Chondrocyte (in vitro differentiated cells): ENCODE data around the gene OTUD5. TPM values are rescaled to one million over a fixed set of nuclear protein-coding genes. Genes with fewer than 3 reads are reported as not detected.

Experiments used
- DNase-seq: peaks from one replicate; pipeline ENCODE4 v3.0.0; 2021; ENCODE audit warnings: mixed read lengths, low spot score
- H3K27ac Mint-ChIP-seq: one replicate; pipeline ENCODE4 v1.8.0; 2021; ENCODE audit warnings: mild to moderate bottlenecking, moderate library complexity, mixed read lengths; ENCODE audit not compliant: unreplicated experiment
- H3K27me3 Mint-ChIP-seq: 2 replicates; pipeline ENCODE4 v1.8.0; 2021; ENCODE audit warnings: low read depth, mixed read lengths
- H3K36me3 Mint-ChIP-seq: 2 replicates; pipeline ENCODE4 v1.8.0; 2021; ENCODE audit warnings: low read depth, mixed read lengths
- H3K4me1 Mint-ChIP-seq: 2 replicates; pipeline ENCODE4 v1.8.0; 2021; ENCODE audit warnings: low read depth, mild to moderate bottlenecking, mixed read lengths
- H3K4me3 Mint-ChIP-seq: one replicate; pipeline ENCODE4 v1.8.0; 2021; ENCODE audit warnings: mild to moderate bottlenecking, moderate library complexity, mixed read lengths; ENCODE audit not compliant: unreplicated experiment
- H3K9me3 Mint-ChIP-seq: 2 replicates; pipeline ENCODE4 v1.8.0; 2021; ENCODE audit warnings: low read depth, mixed read lengths
- CTCF ChIP-seq: fragments of 200-600 bp; sonication (generic); IDR thresholded peaks from 2 replicates; pipeline ENCODE4 v1.5.0; 2021; ENCODE audit warnings: antibody characterized with exemption, mild to moderate bottlenecking, moderate library complexity
- total RNA-seq: library from RNA; stranded (reverse); gene quantifications from 3 replicates; pipeline ENCODE4 v1.2.1, GENCODE V29; 2021

OTUD5 gene
- total RNA-seq, 1 donor from 2014 or later: 47.4 TPM

GRCh38 chrX:48942895-48943294 lies 14.5 kb downstream of the OTUD5 start:
- peaks cover 8% of the 10 kb centered on the region for H3K9me3 Mint-ChIP-seq

GRCh38 chrX:48940404-48940955 lies 16.9 kb downstream of the OTUD5 start:
- Mint-ChIP-seq H3K27ac (no peak overlapping the region), H3K4me3 (no peak overlapping the region), H3K36me3 (peaks cover 2% of the 10 kb centered on the region), H3K4me1 (no peaks in the 10 kb centered on the region), H3K9me3 (peaks cover 8% of the 10 kb centered on the region), H3K27me3 (no peaks in the 10 kb centered on the region)
- no peak for DNase-seq
- TF ChIP-seq CTCF: no peak

More at GRCh38 chrX:48942895-48943294, 14.5 kb downstream of the OTUD5 start:
- no peaks in the 10 kb centered on the region for H3K27me3 Mint-ChIP-seq
- no peak overlapping the region for H3K4me3 Mint-ChIP-seq
- no peak overlapping the region for H3K27ac Mint-ChIP-seq
- TF ChIP-seq CTCF: no peak
- DNase-seq: no peak
- peaks cover 1% of the 10 kb centered on the region for H3K36me3 Mint-ChIP-seq
- no peaks in the 10 kb centered on the region for H3K4me1 Mint-ChIP-seq

- no peak for TF ChIP-seq CTCF
- no peaks in the 10 kb centered on the region for H3K27me3 Mint-ChIP-seq
- H3K4me1 Mint-ChIP-seq: no peaks in the 10 kb centered on the region
- no peak overlapping the region for H3K27ac Mint-ChIP-seq
- H3K4me3 Mint-ChIP-seq: no peak overlapping the region
- peaks cover 8% of the 10 kb centered on the region for H3K9me3 Mint-ChIP-seq
- H3K36me3 Mint-ChIP-seq: peaks cover 2% of the 10 kb centered on the region
- no peak for DNase-seq
These were observed 17.7 kb downstream of the OTUD5 start for GRCh38 chrX:48939524-48940228.

- Mint-ChIP-seq H3K36me3 (peaks cover 5% of the 10 kb centered on the region), H3K27me3 (no peaks in the 10 kb centered on the region), H3K27ac (no peak overlapping the region), H3K4me3 (no peak overlapping the region), H3K4me1 (no peaks in the 10 kb centered on the region), H3K9me3 (peaks cover 8% of the 10 kb centered on the region)
- DNase-seq: no peak
- no peak for TF ChIP-seq CTCF
These were observed 18.5 kb downstream of the OTUD5 start for GRCh38 chrX:48938721-48939425.

GRCh38 chrX:48937054-48937907 lies 20.1 kb downstream of the OTUD5 start:
- Mint-ChIP-seq H3K27ac (no peak overlapping the region), H3K27me3 (no peaks in the 10 kb centered on the region), H3K9me3 (peaks cover 10% of the 10 kb centered on the region), H3K4me3 (no peak overlapping the region), H3K36me3 (peaks cover 9% of the 10 kb centered on the region), H3K4me1 (no peaks in the 10 kb centered on the region)
- no peak for DNase-seq
- peak; percentile 13 for TF ChIP-seq CTCF
